GM19468 (cell line): ENCODE results near the gene FAM149A.

ENCODE experiments used
- ATAC-seq: cut with Tn5 transposase; IDR thresholded peaks from one replicate; pipeline ENCODE4 v1.9.1; 2021; ENCODE audit warnings: mild to moderate bottlenecking, moderate library complexity, moderate number of reproducible peaks; ENCODE audit not compliant: unreplicated experiment; ENCODE audit errors: extremely low read depth

The FAM149A gene

DNA sequence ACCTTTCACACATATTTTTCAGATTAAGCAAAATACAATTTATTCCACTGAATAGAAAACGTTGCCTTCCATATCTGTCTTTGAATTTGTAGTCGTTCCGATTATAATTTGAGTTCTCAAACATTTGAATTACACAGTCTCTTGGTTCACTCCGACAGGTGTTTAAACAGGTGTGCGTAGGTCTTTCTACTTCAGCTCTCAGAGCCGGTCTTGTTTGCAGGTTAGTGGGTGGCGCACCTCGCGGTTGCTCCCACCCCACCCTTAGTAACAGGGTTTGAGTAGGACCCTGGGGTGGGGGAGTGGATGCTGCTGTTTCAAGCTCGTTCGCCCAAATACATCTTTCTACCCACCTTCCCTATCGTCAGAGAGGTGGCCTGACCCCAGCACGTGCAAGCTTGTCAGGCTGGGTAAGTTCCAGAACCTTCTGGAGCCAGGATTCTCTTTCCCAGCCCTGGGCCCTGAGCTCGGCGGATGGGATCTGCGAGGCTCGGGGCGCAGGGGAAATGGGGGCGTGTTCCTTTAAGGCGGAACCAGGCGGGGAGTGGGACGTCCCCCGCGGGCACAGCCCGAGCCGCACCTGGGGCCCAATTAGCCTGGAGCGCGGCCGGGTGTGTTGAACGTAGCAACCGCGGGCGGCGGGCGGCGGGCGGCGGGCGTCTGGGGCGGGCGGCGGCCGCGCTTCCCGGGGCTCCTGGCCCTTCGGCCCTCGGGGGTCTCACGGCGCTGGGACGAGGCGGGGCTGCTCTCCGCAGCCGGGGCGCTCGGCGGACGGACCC is at the start of gene FAM149A:
FAM149A (plus strand) TSS at position 591 of the 776 bp plus-strand sequence.
- ATAC-seq, result peak; percentile 61

DNA sequence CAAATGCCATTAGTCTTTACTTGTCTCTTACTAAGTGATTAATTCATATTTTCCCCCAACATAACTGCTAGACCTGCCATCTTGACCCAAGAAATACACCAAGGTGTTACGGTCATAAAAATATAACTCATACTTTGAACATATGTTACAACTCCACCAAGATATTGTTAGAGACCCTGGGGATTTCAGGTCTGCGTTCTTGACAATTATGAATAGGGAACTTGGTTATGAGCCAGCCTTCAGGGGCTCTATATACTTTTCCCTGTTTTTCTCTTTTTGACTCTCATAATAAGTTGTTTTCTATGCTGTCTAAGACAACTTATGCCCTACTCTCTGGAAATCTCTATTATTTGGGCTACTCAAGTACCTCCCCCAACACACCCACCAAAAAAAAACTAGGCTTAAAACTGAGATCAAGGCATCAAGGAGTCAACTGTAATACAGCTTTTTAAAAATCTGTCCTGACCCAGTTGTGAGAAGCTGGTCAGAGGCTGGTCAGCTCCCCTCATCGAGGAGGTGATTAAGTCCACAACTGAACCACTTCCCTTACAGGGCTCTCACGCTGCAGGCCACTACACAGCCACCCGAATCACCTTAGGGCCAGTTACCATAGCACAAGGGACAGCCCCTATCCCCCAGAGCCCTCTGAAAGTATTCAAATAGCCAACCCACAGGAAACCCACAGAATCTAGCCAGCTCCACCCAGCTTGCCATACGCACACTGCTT is 46.1 kb upstream of the FAM149A start:
- ATAC-seq, result peak; percentile 94

DNA sequence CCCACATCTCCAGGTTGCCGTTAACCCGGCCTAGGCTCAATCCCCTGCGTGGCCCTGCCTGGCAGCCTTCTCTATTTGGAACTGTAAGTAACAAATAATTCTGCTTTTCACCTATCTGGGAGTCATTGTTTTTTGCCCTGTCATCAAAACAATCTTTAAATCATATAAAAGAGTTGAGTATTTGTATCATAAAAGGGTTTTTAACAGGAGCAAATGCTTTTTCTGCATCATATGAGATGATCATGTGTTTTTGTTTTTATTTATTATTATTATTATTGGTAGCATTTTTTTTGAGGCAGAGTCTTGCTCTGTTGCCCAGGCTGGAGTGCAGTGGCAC is 45.6 kb upstream of the FAM149A start:
- no peak for ATAC-seq

DNA sequence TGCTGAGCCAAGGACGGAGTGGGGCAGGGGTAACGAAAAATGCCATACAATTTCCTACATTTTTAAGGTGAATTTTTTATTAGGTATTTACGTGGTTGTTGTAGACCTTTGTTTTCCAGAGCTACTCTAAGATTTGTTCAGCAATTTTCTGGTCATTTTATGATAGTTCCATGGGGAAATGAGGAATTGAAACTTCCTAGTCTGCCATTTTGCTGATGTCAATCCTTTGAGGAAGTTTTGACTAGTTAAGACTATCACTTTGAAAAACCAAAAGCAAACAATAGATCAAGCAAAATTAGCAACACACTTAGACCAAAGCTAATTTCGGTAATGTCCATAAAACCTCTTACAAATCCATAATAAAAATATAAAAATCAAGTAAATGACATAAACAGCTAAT is 42.6 kb upstream of the FAM149A start:
- no peak for ATAC-seq

DNA sequence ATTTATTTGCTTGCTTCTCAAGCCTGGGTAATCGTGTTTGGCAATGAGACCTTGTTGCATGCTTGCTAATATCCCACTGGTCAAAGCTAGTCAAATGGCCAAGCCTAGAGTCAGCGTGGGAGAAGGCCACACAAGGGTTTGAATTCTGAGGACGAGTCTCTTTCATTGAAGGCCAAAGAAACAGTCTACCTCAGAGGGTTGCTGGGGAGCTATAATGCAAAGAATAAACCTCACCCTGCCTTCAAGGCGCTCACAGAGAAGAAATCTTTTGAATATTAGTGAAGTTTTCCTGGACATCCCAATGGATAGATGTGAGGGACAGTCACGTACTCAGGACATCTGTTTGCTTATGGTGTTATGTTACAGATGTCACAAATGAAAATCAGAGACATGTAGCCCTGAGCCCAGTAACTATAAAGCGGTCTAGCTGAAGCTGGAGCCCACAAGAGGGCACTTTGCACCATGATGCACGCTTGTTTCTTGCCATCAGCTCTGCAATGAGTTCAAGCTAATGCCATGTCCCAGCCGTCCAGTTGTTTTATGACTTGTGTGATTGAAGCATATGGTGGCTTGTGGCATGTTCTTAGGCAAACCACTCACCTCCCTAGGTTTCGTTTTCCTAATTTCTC is 36.6 kb upstream of the FAM149A start:
- ATAC-seq, result peak; percentile 80

DNA sequence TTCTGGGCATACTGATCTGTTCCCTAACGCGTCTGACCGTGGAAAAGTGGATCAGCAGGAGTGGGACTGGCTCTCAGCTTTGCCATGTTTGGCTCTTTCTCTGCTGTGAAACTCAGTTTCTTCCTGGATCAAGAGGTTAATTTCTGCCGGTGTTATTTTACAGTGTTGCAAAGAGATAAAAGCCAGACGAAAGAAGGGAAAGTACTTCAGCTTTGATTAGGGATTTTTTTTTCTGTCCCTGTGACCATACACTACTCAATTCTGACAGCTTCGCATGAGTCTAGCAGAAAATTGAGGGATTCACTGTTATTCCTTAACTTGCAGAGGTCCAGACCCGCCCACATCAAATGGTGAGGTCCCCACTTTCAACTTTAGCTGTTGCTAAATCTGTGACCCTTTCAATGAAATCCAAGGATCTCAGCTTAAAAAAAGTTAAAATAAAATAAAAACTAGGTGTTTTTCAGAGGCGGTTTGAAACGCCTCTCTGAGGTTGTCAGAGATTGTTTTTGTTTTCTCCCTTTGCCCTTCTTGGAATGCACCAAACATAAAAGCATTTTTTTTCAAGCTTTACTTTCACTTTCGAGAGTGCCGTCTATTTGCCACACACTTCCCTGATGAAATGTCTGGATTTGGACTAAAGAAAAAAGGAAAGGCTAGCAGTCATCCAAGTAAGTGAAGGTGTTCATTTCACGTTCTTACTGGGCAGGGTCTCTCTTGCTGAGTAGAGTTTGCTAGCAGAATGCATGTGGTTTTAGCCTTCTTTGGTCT is 35.7 kb upstream of the FAM149A start, which contains the start of gene TLR3:
TLR3 (plus strand) TSS at position 576 of the 768 bp plus-strand sequence. CDS start 7,464 bp downstream, outside the sequence.
- ATAC-seq, result no peak

DNA sequence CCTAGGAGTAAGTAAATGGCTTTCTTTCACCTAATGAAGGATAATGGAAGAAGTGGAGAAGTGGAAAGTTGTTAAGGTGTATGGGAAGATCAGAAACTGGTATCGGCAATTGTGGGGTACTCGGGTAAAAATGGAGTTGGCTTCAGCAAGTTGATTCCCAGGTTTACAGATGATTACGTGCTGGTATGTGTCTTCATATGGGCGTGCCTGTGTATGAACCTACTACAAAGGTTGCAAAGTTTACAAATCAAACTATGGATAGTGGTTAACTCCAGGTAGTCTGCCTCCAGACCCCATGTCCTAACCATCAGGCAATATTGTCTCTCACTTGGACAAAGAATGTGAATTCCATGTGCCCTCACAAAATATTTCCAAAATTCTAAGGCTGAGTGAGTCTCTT is 34.8 kb upstream of the FAM149A start:
- ATAC-seq, result no peak

DNA sequence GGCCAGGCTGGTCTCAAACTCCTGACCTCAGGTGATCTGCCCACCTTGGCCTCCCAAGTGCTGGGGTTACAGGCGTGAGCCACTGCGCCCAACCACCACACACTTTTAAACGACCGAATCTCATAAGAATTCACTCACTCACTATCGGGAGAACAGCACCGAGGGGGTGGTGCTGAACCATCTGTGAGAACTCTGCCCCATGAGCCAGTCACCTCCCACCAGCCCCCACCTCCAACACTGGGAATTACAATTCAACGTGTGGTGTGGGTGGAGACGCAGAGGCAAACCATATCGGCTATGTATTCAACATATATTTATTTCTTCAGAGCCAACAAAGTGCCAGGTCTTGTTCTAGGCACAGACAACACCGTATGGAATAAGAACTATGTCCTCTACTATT is 32.0 kb upstream of the FAM149A start:
- ATAC-seq, result no peak

DNA sequence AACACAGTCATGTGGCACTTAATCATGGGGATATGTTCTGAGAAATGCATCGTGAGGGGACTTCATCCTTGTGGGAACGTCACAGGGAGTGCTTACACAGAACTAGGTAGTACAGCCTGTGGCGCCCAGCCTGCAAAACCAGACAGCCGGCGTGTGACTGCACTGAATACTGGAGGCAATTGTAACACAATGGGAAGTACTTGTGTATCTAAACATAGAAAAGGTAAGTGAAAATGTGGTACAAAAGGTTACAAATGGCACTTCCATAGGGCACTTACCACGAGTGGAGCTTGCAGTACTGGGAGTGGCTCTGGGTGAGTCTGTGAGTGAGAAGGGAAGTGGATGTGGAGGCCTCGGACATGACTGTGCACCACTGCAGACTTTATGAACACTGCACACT is 30.3 kb upstream of the FAM149A start:
- no peak for ATAC-seq

DNA sequence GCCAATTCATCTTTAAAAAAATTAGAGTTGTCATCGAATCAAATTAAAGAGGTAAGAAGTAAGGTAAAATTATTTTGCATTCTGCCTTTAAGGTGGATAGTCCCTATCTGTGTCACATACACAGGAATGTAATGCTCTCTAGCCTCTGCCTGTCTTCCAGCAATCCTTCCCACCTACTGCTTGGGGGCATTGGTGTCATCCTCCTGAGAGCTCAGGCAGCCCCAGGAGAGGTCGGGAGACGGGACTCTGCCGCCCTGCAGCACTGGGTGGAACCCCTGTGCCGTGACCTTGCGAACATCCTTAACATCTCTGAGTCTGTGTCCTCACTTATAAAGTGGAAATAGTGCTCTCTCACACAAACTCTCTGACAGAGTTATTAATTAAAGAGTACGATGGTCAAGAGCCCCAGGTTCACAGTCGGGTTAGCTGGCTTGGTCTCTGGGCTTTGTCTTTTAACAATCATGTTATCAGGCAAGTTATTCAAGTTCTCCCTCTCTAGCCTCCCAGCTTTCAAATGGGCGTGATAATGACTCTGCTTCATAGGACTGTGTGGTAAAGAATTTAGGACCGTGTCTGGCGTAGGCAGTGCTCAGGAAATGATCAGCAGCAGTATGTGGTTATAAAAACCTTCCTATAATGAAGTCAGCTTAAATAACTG is 25.4 kb upstream of the FAM149A start:
- ATAC-seq, result no peak

DNA sequence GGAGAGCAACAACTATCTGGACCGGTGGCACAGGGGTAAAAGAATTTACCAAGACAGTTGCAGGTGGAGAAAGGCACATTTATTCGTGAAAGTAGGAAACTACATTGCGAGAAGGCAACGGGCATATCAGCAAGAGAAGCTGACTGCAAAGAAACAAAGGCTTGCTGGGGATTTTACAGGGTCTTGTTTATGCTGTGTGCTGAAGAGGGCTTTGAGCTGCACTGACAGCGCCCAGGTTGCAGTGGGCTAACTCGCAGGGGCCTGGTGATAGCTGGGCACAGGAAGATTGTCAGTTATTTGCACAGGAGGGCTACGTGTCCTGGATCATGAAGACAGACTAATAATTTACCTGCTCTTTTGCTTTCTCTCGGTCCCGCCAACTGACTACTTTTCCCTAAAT is 24.8 kb upstream of the FAM149A start:
- ATAC-seq, result no peak

DNA sequence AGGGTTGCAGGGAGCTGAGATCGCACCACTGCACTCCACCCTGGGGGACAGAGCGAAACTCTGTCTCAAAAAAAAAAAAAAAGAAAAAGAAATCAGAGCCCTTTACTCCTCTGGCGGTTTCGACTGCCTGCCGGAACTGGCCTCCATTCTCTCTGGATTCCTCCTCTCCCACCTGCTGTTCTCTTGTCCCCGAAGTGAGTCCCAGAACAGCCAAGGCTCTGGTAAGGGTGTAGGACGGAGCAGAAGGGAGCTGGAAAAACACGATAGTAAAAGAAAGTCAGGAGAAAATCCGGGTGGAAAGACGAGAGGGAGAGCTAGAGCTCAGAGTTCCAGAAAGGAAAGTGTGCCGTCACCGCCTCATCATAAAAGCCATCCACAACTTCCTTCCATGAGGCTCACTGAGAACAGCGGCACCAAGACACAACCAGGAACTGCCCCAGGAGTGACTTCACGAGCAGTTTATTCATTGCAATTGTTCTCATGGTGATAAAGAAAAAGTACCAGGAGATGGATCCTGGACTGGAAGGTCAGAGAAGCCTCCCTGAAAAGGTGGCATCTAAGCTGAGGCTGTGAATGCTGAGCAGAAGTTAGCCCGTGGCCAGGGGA is 23.2 kb upstream of the FAM149A start:
- ATAC-seq, result no peak

DNA sequence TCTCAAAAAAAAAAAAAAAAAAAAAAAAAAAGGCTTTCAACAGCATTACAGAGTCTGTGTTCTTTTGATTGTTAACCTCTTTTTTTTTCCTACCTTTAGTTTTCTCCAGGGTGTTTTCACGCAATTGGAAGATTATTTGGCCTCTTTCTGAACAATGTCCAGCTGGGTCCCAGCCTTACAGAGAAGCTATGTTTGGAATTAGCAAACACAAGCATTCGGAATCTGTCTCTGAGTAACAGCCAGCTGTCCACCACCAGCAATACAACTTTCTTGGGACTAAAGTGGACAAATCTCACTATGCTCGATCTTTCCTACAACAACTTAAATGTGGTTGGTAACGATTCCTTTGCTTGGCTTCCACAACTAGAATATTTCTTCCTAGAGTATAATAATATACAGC is 22.3 kb upstream of the FAM149A start:
- ATAC-seq, result no peak

DNA sequence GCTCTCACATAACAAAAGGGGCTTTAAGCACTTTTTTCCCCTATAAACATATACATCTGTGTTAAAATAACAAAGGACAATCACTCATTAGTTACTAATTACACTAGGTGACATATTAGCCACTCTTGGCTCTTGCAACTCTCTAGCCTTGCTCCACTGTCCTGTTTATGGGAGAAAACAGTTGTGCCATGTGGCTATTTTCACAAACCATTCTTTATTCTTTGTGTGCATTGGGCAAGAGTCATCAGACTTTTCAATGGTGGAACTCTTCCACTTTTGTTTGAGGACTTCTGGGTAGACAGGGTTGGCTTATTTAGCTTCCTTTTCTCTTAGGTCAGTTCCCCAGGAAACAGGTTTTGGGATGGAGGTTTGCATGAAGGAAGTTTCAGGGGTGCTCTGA is 16.0 kb upstream of the FAM149A start:
- no peak for ATAC-seq

DNA sequence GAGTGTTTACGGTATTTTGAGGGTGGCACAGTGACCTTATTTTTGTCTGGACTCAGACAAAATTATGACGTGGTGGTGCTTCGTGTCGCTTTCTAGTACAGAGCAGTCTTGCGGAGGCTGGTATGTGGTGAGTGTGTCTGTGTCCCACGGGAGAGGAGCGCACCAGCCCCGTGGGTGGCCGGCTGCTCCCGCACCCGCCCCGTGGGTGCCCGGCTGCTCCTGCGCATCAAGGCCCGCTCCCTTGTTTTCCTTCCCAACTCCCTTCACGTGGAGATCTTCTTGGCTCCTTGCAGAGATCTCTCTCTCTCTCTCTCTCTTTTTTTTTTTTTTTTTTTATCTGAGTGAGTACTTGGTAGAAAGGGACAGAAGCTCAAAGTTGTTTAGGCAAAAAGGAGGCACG is 12.2 kb upstream of the FAM149A start:
- ATAC-seq, result no peak

DNA sequence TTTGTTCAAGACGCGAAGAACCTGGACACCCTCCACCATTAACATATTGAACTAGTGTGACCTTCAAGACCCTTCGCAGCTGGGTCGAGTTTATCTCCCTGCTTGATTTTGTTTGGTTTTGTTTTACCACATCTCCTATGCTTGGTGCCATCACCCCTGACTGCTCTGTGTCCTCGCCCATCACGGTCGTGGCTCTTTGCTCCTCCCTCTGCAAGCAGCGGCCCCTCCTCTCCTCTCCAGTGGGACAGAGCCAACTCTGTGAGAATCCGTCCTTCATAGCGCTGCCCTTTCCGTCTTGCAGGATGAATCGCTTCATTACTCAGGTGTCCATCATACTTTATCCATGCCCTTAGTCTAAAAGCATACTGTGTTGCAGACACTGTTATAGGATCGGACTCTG is 9.1 kb upstream of the FAM149A start:
- no peak for ATAC-seq

DNA sequence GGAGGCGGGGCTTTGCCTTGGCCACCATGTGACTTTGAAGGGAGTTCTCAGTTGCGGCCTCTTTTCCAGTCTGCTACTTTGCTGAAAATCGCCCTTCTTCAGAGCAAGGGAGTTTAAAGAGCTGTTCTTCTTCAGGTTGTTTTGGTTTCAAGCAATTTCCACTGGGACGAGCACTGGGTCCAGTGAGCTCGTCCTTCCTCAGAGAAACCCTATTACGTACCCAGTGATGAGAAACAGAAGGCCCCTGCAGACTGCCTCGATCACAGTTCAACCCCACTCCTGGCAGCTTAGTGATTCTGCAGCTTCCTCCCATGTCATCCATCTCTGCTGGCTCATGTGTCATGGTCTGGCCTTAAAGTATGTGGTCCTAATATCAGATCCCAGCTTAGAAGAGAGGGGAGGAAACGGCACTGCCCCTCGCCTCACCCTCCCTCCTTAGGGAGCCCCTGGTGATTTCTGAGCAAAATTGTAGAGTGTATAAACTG is 7.8 kb upstream of the FAM149A start:
- no peak for ATAC-seq

DNA sequence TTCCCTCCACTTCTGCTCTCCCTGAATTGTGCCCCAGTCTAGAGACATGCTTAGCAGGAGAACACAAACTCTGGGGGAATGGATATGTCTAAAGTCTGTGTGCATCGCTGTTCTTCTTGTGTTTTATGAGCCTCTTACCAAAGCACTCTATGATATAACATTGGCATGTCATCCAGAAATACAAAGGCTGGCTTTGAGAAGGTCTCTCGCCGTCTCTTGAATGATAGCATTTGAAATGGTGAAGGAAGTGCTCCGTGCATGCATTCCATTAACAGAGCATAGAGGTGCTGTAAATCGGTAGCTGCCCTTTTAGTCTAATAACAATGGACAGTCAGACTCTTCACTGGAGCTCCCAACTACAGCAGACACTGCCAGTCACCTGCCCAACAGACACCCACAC is 7.1 kb upstream of the FAM149A start:
- no peak for ATAC-seq

DNA sequence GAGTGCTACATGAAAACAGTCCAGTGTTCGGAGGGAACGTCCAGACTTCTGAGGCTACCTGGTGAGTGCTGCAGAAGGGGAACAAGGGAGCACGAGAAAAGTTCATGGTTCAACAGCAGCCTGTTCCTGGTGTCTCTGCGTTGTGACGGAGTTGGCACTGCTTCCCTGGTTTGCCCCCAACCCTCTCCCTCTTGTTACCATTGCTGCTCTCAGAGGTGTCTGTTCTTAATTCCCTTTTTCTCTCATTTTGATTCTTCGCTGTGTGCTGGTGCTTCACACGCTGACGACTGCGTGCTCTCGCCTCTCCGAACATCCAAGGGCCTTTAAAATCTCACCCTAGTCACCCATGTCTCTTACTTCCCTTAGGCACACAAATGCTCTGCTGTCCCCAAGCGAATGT is 1.6 kb upstream of the FAM149A start:
- ATAC-seq, result no peak
